Activated T-cell treated with anti-CD3 and anti-CD28 coated beads for 1 hour (primary cell): Measurements from ENCODE around the gene ADCYAP1R1.

Experiments
- DNase-seq: peaks from one replicate; pipeline ENCODE4 v3.0.0-alpha.2; 2020; ENCODE audit warnings: low read depth

Gene ADCYAP1R1

DNA sequence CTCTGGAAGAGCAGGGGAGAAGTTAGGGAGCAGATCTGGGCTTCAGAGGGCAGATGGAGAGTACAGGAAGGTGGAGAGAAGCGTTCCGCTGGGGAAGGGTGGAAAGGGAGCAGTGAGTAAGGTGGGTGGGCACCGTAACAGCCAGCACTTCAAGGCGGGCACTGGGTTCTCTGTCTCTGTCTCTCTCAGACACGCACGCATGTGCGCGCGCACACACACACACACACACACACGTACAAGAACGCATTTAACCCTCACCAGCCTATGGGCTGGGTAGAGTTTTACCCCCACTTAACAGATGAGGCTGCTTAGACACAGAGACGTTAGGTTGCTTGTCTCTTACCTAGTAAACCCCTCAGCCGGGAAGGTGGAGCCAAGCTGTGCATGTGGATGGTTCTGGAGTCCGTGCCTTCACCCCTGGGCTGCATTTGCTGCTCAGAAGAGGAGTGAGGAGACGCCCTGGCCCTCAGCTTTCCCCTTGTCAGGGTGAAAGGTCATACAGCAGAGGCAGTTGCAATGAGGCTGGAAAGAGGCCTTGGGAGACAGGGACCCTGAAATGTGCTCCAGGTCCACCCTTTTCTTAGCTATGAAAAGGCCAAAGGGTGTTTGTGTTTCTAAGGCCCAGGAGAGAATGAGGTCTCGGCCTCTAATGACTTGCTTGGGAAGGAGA, 16.0 kb downstream of the ADCYAP1R1 start:
- no peak for DNase-seq

DNA sequence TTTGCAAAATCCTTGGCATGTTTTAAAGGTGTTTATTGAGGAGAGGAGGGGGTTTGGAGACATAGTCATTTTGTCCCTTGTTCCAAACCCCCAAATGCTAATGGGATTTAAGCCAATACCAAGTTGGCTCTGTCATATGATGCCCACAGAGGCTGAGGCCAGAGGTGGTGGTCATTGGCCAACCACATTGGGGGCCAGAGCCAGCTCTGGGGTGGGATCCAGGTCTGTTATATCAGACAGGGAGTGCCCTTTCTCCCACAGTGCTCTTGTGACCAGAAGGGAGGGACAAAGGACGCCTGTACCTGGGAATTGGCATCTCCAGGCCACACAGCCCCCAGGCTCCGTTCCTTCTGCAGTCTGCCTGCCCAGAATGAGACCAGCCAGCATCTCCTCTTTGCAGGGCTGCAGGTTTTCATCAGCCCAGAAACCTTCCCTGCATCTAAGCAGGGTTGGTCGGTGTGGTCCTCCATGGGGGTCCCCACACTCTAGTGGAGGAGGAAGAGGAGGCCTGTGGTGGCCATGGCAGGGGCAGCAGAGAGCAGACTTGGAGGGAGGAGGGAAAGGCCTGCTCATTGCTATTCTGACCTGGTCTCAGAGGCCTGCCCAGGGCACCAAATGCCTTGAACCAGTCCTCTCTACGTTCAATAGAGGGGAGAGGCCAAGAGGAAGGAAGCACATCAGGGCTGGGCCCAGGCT, 17.9 kb downstream of the ADCYAP1R1 start:
- no peak for DNase-seq

DNA sequence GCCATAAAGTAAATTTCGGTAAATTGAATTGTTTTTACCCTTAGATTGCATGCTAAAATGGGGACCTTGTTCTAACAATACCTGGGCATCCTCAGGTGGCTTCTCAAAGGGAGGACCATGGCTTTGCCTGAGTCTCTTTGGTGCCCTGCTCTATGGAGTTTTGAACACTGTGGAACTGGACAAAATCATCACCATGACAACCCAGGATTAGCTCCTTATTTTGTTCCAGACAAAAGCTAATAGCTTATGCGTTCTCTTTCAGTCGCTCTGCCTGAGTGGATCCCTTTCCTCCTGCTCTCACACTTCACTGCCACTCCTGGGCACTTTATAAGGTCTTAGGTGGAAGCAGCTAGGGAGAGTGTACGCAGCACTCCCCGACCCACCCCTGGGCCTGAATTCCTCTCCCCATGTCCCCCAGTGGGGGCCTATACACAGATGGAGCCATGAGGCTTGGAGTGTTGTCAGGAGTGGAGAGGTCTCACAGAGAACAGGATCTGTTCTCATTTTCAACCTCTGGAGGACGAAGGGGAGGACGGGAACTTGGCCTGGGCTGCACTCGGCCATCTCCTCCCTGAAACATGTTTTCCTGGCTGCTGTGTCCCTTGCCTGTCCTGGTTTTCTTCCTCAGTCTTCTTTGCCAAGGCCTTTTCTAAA, 19.0 kb downstream of the ADCYAP1R1 start:
- no peak for DNase-seq

DNA sequence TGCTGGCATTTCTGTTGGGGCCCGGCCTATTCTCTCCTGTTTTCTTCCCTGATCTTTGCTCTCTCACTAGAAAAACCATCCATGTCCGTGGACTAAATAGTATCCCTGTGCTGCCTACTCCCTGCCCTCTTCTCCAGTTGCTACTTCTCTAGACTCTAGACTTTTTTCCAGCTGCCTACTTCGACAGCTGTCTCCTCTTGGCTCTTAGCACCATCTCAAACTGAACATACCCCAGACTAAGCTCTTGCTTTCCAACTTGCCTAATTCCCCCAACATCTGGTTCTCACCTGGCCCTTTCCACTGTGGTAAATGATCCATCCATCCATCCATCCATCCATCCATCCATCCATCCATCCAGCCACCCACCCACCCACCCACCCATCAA, 19.5 kb downstream of the ADCYAP1R1 start:
- no peak for DNase-seq

DNA sequence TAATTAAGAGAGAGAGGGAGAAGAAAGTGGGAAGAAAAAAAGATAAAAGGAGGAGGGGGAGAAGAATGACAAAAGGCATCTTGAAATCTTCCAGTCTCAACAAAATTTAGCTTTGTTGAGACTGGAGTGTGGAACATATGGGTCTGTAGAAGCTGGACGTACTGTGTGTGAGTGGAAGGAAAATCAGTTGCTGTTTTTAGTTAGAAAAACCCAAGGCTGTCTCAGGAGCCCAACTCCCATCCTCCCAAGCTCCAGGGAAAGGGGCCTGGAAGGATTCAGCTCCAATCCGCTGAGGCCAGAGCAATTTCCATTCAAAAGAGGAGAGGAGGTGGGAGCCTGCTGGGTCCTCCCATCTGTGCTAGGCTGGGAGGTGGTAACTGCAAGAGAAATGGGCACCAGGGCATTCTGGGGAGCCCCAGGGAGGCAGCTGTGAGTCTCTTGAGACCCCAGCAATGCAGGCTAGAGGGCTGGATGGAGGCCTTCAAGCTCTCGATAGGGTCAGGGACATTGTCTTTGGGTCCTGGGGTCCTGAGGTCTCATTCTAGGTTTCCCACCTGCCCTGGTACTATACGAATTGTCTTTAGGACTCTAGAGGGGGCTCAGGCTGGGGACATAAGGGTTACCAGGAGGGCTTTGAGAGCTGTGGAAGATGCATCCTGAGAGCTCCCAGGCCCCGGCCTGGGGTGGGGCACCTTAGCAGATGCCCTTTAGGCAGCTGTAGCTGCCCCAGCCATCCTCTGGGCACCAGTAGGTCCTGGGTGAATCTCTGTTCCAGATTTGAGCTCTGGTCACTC, 21.4 kb downstream of the ADCYAP1R1 start:
- no peak for DNase-seq

DNA sequence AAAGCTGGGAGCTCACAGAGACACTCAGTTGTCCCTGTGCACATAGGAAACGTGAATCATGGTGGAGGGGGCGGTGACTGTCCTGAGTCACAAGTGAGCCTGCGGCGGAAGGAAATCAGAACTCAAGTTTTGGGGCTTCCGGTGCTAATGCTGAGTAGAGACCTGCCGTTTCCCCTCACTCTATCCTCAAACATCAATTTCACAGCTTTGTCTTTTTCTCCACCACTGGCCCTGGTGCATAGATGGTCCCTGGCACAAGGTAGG, 21.9 kb downstream of the ADCYAP1R1 start:
- DNase-seq: no peak

DNA sequence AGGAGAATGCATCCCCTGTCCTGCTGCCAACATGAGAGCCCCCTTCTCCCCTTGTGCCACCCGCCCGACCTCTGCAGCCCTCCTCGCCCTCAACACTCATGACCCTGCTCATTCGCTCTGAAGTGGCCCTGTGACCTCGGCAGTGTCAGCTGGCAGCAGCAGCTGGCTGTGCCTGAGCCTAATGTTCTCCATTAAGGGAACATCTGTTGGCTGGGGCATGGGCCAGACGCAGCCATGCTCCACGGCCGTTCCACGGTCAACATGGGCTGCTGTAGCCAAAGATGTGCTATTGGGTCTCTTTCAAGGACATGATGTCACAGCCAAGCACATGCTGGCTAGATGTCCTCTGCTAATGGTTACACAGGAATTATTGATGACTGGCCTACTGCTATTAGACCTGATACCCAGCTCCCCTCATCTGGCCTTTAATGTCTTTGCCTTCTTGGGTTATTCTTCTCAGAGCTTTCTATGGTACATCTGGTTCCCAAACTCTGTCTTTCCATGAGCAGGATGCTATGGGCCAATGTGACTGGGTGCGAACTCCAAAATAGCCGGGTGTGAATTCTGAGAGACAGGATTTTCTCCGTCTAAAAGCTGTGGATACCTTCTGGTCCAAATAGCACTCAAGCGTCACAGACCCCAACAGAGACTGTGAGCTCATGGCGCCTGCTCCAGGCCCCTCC, 22.4 kb downstream of the ADCYAP1R1 start:
- no peak for DNase-seq

DNA sequence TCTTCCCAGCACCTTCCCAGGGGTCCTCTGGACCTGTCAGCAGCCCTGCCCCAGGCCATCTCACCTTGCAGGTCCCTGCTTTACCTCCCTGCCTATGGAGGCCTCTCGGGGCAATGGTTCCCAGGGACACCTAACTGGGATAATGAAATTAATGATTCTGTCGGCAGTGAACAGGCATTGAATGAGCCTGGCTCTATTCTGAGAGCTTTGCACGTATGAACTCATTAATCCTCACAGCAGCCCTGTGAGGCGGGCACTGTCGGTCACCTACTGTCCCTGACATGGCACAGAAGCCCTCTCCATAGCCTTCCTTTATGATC, 22.9 kb downstream of the ADCYAP1R1 start:
- no peak for DNase-seq

DNA sequence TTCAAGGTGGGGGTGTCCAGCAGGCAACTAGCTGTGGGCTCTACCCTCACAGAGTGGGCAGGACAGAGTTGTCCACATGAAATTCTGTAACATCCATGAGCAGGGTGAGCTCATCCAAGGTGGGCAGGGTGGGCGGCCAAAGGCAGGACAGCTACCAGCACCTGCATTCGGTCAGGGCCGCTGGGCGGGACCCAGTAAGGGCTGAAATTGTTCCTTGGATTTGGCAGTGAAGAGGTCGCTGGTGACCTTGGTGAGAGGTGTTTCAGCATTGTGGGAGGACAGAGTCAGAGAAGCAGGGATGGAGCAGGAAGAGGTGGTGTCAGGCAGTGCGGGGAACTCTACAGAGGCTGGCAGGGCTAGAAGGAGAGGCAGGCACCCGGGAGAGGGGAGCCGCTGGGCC, 23.9 kb downstream of the ADCYAP1R1 start:
- no peak for DNase-seq

DNA sequence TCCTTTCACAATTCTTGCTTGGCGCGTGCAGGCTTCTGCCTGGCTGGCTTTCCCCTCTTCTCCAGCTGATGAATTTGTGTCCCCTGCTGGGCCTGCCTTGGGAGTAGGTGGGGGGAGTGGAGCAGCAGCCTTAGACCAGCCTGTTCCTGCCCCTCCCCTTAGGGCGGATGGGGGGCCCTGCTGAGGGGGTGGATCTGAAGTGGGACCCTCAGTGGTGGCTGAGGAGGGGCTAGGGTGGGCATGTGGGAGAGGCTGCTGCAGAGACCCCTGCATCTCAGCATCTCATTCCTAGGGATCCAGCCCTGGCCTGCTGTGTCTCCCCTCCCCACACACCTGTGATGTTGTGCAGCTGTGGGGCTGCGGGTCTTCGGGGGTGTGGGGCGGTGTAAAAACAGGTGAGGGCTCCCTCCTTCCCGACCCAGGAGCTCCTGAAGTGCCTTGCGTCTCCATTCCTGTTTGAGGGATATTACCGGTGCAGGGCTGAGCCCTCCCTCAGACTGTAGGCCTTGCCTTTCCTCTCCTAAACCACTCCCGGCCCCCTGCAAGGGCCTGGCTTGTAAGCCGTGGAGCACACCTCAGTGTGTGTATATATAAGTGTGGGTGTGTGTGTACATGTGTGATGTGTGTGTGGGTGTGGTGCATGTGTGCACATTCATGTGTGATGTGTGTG, 24.7 kb downstream of the ADCYAP1R1 start:
- no peak for DNase-seq

DNA sequence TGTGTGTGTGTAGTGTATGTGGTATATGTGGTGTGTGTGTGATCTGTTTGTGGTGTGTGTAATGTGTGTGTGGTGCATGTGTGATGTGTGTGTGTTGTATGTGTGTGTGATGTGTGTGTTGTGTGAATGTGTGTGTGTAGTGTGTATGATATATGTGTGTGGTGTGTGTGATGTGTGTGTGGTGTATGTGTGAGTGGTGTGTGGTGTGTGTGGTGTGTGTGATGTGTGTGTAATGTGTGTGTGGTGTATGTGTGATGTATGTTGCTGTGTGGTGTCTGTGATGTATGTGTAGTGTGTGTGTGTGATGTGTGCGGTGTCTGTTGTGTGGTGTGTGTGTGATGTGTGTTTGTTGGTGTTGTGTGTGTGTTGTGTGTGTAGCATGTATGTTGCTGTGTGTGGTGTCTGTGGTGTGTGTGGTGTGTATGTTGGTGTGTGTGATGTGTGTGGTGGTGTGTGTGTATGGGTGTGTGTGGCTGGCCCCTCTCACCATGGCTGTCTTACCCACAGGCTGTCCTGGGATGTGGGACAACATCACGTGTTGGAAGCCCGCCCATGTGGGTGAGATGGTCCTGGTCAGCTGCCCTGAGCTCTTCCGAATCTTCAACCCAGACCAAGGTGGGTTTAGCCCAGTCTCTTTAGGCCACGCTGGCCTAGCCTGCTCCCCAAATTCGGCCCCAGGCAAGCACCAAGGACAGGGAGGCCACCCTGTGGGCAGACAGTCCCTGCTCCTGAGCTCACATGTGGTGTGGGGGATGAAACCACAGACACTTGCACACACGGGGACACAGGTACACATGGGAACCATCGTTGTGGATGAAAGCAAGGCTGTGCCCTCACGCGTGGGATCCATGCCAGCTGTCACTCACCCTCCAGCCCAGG, 25.6 kb downstream of the ADCYAP1R1 start:
- no peak for DNase-seq

DNA sequence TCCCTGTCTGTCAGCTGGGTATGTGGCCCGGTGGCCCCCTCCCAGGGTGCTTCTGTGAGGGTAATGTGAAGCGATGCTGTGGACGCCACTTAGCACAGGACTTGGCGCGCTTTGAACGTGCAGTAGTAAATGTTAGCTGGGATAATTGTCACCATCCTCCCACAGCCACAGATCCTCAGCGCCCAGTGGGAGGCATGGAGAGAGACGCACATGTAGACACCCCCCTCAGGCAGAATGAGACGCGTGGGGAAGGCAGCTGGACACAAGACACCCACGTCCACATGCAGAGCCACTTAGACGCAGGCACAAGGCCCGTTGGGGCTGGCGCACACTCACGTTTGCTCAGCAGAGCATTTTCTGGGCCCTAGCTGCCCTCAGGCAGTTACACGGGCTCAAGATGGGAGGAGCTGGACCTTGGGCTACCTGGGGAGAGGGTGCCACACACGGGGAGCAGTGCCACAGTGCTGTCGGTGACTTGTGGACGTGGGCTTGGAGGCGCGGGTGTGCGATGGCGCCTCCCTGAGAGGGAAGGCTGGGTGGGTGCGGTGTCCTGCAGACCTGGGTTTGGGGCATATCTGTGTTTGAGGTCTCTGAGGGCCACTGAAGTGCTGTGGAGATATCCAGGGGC, 26.4 kb downstream of the ADCYAP1R1 start:
- DNase-seq: no peak

DNA sequence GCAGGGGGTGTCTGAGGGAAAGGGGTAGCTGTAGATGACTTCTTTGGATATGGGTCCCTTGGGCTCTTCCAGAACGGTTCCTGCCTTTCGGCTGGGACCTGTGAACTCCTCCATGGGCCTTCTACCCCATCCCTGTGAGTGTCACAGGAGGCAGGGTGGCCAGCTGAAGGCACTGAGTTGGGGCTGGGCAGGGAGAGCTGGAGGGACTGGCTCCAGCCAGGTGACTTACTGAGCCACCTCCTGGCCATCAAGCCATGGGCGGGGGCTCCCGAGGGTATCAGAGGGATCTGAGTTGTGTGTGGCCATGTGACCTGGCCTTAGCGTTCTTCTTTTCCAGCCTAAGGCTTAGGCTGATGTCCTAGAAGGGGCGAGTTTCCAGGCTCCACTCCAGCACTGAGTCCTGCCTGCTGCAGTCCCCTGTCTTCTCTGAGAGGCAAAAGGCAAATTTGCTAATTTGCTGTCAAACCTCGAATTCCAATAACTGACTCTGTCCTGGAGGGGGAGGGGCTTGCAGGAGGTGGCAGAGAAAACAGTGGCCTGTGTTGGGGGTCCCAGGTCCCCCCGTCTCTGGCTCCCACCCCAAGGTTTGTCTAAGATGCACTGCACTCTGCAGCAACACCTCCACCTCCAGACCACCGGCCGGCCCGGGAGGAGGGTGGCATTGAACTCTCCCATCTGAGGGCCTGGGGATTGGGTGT, 27.2 kb downstream of the ADCYAP1R1 start:
- DNase-seq: no peak

DNA sequence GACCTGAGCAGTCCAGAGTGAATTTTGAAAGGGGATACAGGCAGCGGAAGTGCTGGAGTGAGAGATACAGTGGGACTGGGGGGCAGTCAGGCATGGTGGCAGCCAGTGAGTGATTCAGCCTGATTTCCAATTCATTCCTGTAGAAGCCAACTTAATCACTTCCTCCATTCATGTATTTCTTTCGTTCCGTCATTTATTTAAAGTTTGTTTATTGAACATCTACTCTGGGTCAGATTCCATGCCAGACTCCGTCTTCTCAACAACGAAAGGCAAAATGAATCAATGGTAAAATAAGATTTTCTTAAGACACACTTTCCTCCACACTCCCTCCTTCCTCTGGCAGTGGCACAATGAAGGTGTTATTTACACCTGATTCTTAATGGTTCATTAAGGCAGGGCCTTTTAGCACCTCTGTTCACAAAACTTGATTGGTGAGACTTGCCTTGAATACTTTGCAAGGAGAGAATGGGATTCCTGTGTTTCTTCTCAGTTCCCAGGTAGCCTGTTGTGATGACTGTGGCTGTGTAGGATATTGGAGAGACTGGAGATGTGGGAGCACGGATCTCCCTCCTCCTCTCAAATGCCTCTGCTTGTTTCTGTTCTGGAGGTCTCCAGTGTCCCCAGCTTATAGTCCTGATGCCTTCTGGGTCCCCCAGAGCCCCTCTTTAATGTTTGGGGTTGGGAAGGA, 27.9 kb downstream of the ADCYAP1R1 start:
- no peak for DNase-seq

DNA sequence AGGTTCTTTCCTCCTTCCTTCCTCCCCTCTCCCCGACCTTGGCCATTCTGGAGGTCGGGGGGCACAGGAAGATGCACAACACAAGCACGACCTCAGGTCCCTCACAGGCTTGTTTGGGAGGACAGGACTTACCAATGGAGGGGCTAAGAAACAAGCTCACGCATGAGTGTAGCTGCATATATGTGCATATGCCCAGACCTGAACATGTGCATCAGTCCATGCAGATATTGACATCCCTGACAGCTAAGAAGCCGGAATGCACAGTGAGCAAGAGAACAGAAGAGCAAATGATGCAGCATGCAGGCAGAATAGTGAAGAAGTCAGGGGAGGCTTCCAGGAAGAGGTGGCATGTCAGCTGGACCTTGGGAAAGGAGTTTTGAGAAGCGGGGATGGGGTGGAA, 28.7 kb downstream of the ADCYAP1R1 start:
- DNase-seq: no peak

DNA sequence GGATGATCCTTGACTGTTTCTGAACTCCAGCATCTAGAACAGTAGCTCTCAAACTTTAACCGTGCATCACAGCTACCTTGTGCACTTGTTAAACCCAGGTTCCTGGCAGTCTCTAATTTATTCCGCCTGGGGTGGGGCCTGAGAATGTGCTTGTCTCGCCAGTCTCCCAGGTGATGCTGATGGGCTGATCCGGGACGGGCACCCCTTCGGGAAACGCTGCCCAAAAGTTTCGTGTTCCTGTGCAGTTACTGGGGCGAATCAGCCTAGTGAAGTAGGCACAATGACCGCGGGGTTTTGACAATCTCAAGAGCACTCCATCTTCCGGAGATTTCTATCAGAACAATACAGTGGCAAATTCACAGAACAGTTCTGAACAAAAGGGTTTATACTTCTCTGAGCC, 29.9 kb downstream of the ADCYAP1R1 start:
- no peak for DNase-seq

DNA sequence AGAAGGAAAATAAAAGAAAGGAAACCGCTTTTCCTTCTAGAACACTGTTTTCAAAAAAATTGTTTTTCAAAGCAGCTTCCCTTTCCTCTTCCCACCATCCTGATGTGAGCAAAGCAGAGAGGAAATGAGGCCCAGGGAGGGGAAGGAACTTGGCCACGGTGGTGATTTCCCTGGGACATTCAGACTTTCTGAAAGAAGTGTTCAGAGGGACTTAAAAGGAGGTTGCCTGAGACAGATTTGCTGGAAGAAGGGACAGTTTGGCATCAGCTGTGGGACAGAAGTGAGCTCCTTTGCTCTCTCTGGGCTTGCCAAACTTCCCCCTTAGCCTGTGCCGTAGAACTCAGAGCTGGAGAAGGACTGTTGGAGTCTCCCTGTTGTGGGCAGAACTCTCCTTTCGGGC, 30.3 kb downstream of the ADCYAP1R1 start:
- DNase-seq: no peak

DNA sequence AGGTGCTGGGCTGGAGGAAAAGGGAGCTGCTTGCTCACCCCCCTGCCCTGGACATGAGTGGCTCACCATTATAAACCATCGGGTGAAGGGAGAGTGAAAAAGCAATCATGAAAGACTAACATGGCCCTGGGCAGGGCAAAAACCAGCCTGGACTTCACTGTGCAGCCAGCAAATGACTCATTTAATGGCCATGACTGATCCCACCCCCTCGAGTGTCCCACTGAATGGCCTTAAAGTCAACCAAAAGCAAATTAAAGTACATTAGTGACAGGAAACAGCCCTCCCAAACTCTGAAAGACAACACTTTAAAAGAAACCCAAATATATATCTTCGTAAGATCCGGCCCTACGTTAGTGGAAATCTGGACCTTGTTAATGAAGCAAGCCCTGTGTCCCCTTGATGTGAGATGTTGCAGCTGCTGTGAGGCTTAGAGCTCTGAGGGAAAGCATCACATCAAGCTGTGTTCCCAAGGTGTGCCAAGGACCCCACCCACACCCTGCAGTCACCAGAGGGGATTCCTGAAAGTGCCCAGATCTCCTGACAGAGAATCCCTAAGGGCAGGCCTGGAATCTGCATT, 31.2 kb downstream of the ADCYAP1R1 start:
- DNase-seq: no peak

DNA sequence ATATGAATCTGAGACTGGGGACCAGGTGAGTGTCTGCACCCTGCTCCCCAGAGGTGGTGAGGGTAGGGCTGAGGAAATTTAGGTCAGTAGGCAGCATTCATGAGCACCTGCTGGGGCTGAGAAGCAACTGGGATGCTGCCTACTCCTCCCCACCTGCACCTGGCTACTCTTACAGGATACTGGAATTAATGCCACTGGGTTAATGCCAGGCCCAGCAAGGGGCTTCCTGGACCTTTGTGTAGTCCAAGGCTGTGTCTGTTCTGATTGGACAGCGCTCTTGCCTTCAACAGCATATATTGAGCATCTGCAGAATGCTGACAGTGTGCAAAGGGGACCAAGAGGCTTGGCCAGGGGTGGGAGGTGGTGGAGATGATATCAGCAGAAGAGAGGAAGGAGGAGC, 32.1 kb downstream of the ADCYAP1R1 start:
- no peak for DNase-seq
